Stimulated activated CD8-positive, alpha-beta memory T cell treated with anti-CD3 and anti-CD28 coated beads, Interleukin-4, amount 100 ng/mL, for 4 hours (primary cell): ENCODE measurements around the gene MAGI2.

Source experiments
- DNase-seq, 2 donors: peaks; one replicate each; pipeline ENCODE4 v3.0.0-alpha.2; 2020; ENCODE audit warnings: low read depth in 2 of 2, low spot score in 1 of 2

Gene MAGI2

GRCh38 chr7:78444267-78444666 lies 1009.2 kb downstream of the MAGI2 start:
- no peak for DNase-seq

GRCh38 chr7:78443811-78444210 lies 1009.7 kb downstream of the MAGI2 start:
- DNase-seq: no peak

GRCh38 chr7:78441737-78442136 lies 1011.7 kb downstream of the MAGI2 start:
- no peak for DNase-seq

- no peak for DNase-seq
These were observed 1015.0 kb downstream of the MAGI2 start for GRCh38 chr7:78438433-78438832.

GRCh38 chr7:78437118-78437517 lies 1016.3 kb downstream of the MAGI2 start:
- no peak for DNase-seq

- DNase-seq: no peak
These were observed 1018.1 kb downstream of the MAGI2 start for GRCh38 chr7:78435355-78435754.

GRCh38 chr7:78434281-78434680 lies 1019.2 kb downstream of the MAGI2 start:
- no peak for DNase-seq

GRCh38 chr7:78433421-78433820 lies 1020.0 kb downstream of the MAGI2 start:
- no peak for DNase-seq

- no peak for DNase-seq
These were observed 1023.6 kb downstream of the MAGI2 start for GRCh38 chr7:78429878-78430277.

- no peak for DNase-seq
These were observed 1026.3 kb downstream of the MAGI2 start for GRCh38 chr7:78427209-78427608.

- DNase-seq: no peak
These were observed 1033.5 kb downstream of the MAGI2 start for GRCh38 chr7:78420001-78420400.

- no peak for DNase-seq
These were observed 1036.2 kb downstream of the MAGI2 start for GRCh38 chr7:78417180-78417853.

- no peak for DNase-seq
These were observed 1039.9 kb downstream of the MAGI2 start for GRCh38 chr7:78413568-78413967.

- DNase-seq: no peak
These were observed 1041.1 kb downstream of the MAGI2 start for GRCh38 chr7:78412216-78412858.

GRCh38 chr7:78407031-78407430 lies 1046.4 kb downstream of the MAGI2 start:
- DNase-seq: no peak

- DNase-seq: no peak
These were observed 1046.9 kb downstream of the MAGI2 start for GRCh38 chr7:78406531-78406930.

- DNase-seq: no peak
These were observed 1051.4 kb downstream of the MAGI2 start for GRCh38 chr7:78402096-78402495.

- no peak for DNase-seq
These were observed 1053.4 kb downstream of the MAGI2 start for GRCh38 chr7:78400038-78400437.

GRCh38 chr7:78399033-78399769 lies 1054.3 kb downstream of the MAGI2 start:
- no peak for DNase-seq

- no peak for DNase-seq
These were observed 1054.9 kb downstream of the MAGI2 start for GRCh38 chr7:78398576-78398975.

- no peak for DNase-seq
These were observed 1055.4 kb downstream of the MAGI2 start for GRCh38 chr7:78398081-78398480.

GRCh38 chr7:78396210-78396609 lies 1057.3 kb downstream of the MAGI2 start:
- DNase-seq: no peak
